HG02970 (cell line): ENCODE measurements around the gene NHEJ1.

Experiments used
- ATAC-seq: cut with Tn5 transposase; IDR thresholded peaks from one replicate; pipeline ENCODE4 v1.9.1; 2021; ENCODE audit warnings: mild to moderate bottlenecking, moderate library complexity, moderate number of reproducible peaks; ENCODE audit not compliant: unreplicated experiment, low FRiP score

Gene NHEJ1

GRCh38 chr2:219035942-219036341 lies 124.7 kb downstream of the NHEJ1 start:
- ATAC-seq: no peak

GRCh38 chr2:219034823-219035222 lies 125.8 kb downstream of the NHEJ1 start:
- no peak for ATAC-seq

- ATAC-seq: no peak
Measured at GRCh38 chr2:219032051-219032745, 128.4 kb downstream of the NHEJ1 start.

- no peak for ATAC-seq
Measured at GRCh38 chr2:219031005-219031738, 129.4 kb downstream of the NHEJ1 start.

GRCh38 chr2:219030177-219030940 lies 130.3 kb downstream of the NHEJ1 start:
- ATAC-seq: no peak

- no peak for ATAC-seq
Measured at GRCh38 chr2:219029829-219030165, 130.8 kb downstream of the NHEJ1 start.

- ATAC-seq: no peak
Measured at GRCh38 chr2:219028996-219029828, 131.4 kb downstream of the NHEJ1 start.

- ATAC-seq: no peak
Measured at GRCh38 chr2:219028141-219028540, 132.5 kb downstream of the NHEJ1 start.

GRCh38 chr2:219027511-219028055 lies 133.0 kb downstream of the NHEJ1 start:
- ATAC-seq: no peak

GRCh38 chr2:219026946-219027345 lies 133.7 kb downstream of the NHEJ1 start:
- no peak for ATAC-seq

- ATAC-seq: no peak
Measured at GRCh38 chr2:219025637-219026585, 134.7 kb downstream of the NHEJ1 start.
